Measurements from ENCODE around the gene IL12RB1.

- TF ChIP-seq CTCF (IDR thresholded peaks at IDR 0.05; ENCODE audit: low read depth, low read length), result no peak
- TF ChIP-seq POLR2A (IDR thresholded peaks at IDR 0.05; ENCODE audit: extremely low read depth, insufficient read length), result no peak
These were observed 76.6 kb downstream of the IL12RB1 start for GRCh38 chr19:18010149-18010548.

All from NB4 (cell line).